H1 (cell line): Measurements from ENCODE around the gene LBH. TPM values are rescaled to one million over a fixed set of nuclear protein-coding genes. Genes with fewer than 3 reads are reported as not detected.

Source experiments
- CTCF ChIA-PET: fragments of 300-600 bp; sonication (Branson Sonifier 250); formaldehyde crosslinking; loops from one replicate; lab custom pipeline; 2021; ENCODE audit not compliant: partially characterized antibody; lab: Charles Lee
- POLR2A ChIA-PET: fragments of 300-600 bp; sonication (Branson Sonifier 250); formaldehyde crosslinking; loops from one replicate; lab custom pipeline; 2021; ENCODE audit warnings: inconsistent platforms; ENCODE audit not compliant: partially characterized antibody; lab: Charles Lee
- DNase-seq, 2 experiments: peaks; one replicate each; pipeline versions ENCODE4 v3.0.0 to v3.0.0-alpha.2; 2010 to 2022; ENCODE audit warnings: low spot score in 2 of 2, low read depth in 1 of 2, mixed read lengths in 1 of 2
- FAIRE-seq: peaks from 2 replicates; lab custom pipeline; 2011; peaks lifted over from hg19 to GRCh38; lab: Jason Lieb, UNC
- H2AFZ ChIP-seq: 2 replicates; pipeline ENCODE4 v1.8.1; 2012; ENCODE audit warnings: low read length, inconsistent platforms
- H2AK5ac ChIP-seq: 2 replicates; pipeline ENCODE4 v1.6.1; 2013; ENCODE audit warnings: low read depth, low read length
- H2BK120ac ChIP-seq: replicated peaks from 2 replicates; pipeline ENCODE3; 2013; ENCODE audit warnings: low read depth, low read length, inconsistent platforms
- H2BK12ac ChIP-seq: 2 replicates; pipeline ENCODE4 v1.6.1; 2013; ENCODE audit warnings: low read depth, low read length
- H2BK15ac ChIP-seq: 2 replicates; pipeline ENCODE4 v1.6.1; 2013; ENCODE audit warnings: low read length
- H2BK20ac ChIP-seq: 2 replicates; pipeline ENCODE4 v1.6.1; 2013; ENCODE audit warnings: low read length
- H2BK5ac ChIP-seq: 2 replicates; pipeline ENCODE4 v1.6.1; 2013; ENCODE audit warnings: low read depth, low read length
- H3K14ac ChIP-seq: 2 replicates; pipeline ENCODE4 v1.6.1; 2013; ENCODE audit warnings: inconsistent platforms; ENCODE audit not compliant: insufficient read length
- H3K18ac ChIP-seq: 2 replicates; pipeline ENCODE4 v1.6.1; 2013; ENCODE audit warnings: low read length; ENCODE audit errors: extremely low read depth
- H3K23ac ChIP-seq: 2 replicates; pipeline ENCODE4 v1.6.1; 2013; ENCODE audit warnings: inconsistent platforms; ENCODE audit not compliant: insufficient read length
- H3K23me2 ChIP-seq: 2 replicates; pipeline ENCODE4 v1.6.1; 2013; ENCODE audit warnings: low read depth, low read length
- H3K27ac ChIP-seq: 2 replicates; pipeline ENCODE4 v1.6.1; 2011; ENCODE audit warnings: low read depth, low read length, inconsistent platforms
- H3K27me3 ChIP-seq, 4 experiments: replicated peaks in 1 of 4; 1 replicate in 1 of 4; 2 replicates in 3 of 4; pipeline versions ENCODE4 v1.6.1 to v1.8.1; 2011 to 2013; ENCODE audit warnings: low read length in 3 of 4, mild to moderate bottlenecking in 3 of 4, inconsistent platforms in 2 of 4, mixed read lengths in 2 of 4, moderate library complexity in 1 of 4; ENCODE audit not compliant: control insufficient read depth in 3 of 4, insufficient read depth in 3 of 4; ENCODE audit errors: extremely low read depth in 1 of 4
- H3K36me3 ChIP-seq, 4 experiments: 2 replicates each; pipeline versions ENCODE4 v1.6.1 to v1.8.1; 2011 to 2013; ENCODE audit warnings: mild to moderate bottlenecking in 4 of 4, low read length in 3 of 4, moderate library complexity in 2 of 4, control low read depth in 1 of 4, inconsistent platforms in 1 of 4; ENCODE audit not compliant: insufficient read depth in 4 of 4, control insufficient read depth in 2 of 4
- H3K4ac ChIP-seq: replicated peaks from 2 replicates; pipeline ENCODE3; 2013; ENCODE audit warnings: low read length, low read depth, mixed read lengths, inconsistent platforms; ENCODE audit not compliant: insufficient read length
- H3K4me1 ChIP-seq, 4 experiments: replicated peaks in 1 of 4; 1 replicate in 1 of 4; 2 replicates in 3 of 4; pipeline versions ENCODE4 v1.6.1 to v1.8.1; 2011 to 2013; ENCODE audit warnings: low read length in 3 of 4, inconsistent platforms in 2 of 4, mixed read lengths in 1 of 4; ENCODE audit not compliant: insufficient read depth in 4 of 4, control insufficient read depth in 3 of 4
- H3K4me2 ChIP-seq, 2 experiments: 2 replicates each; pipeline versions ENCODE4 v1.6.1 to v1.8.1; 2011 to 2013; ENCODE audit warnings: low read depth in 2 of 2, low read length in 2 of 2, control low read depth in 1 of 2, inconsistent platforms in 1 of 2, mild to moderate bottlenecking in 1 of 2; ENCODE audit not compliant: insufficient read depth in 1 of 2
- H3K4me3 ChIP-seq, 4 experiments: fragments of 200-600, 300-600 bp in 1 of 4; sonication (generic), shearing (Covaris generic), sonication (Bioruptor Twin) in 1 of 4; 2 replicates each; pipeline versions ENCODE4 v1.5.1 to v1.8.1; 2011 to 2016; ENCODE audit warnings: low read length in 4 of 4, low read depth in 3 of 4, control low read depth in 2 of 4, inconsistent platforms in 2 of 4, mild to moderate bottlenecking in 2 of 4, mixed read lengths in 1 of 4, moderate library complexity in 1 of 4; ENCODE audit not compliant: insufficient read depth in 2 of 4; ENCODE audit errors: extremely low read depth in 1 of 4
- H3K56ac ChIP-seq: replicated peaks from 2 replicates; pipeline ENCODE3; 2013; ENCODE audit warnings: low read depth, mild to moderate bottlenecking, mixed read lengths, low read length, inconsistent platforms; ENCODE audit not compliant: insufficient read length
- H3K79me1 ChIP-seq: 2 replicates; pipeline ENCODE4 v1.6.1; 2013; ENCODE audit warnings: low read depth, low read length, control low read depth
- H3K79me2 ChIP-seq, 2 experiments: 2 replicates each; pipeline versions ENCODE4 v1.6.1 to v1.8.1; 2012 to 2013; ENCODE audit warnings: low read length in 2 of 2, mild to moderate bottlenecking in 2 of 2, inconsistent platforms in 1 of 2; ENCODE audit not compliant: insufficient read depth in 2 of 2, control insufficient read depth in 1 of 2
- H3K9ac ChIP-seq, 4 experiments: replicated peaks in 1 of 4; 1 replicate in 1 of 4; 2 replicates in 3 of 4; pipeline versions ENCODE4 v1.6.1 to v1.8.1; 2011 to 2013; ENCODE audit warnings: low read depth in 3 of 4, low read length in 3 of 4, control low read depth in 2 of 4, mild to moderate bottlenecking in 2 of 4, moderate library complexity in 2 of 4, inconsistent platforms in 1 of 4; ENCODE audit errors: extremely low read depth in 1 of 4
- H3K9me3 ChIP-seq, 2 experiments: 2 replicates each; pipeline versions ENCODE4 v1.6.1 to v1.8.1; 2012 to 2013; ENCODE audit warnings: mild to moderate bottlenecking in 2 of 2, moderate library complexity in 2 of 2, control low read depth in 1 of 2, inconsistent platforms in 1 of 2, low read depth in 1 of 2, low read length in 1 of 2, mixed read lengths in 1 of 2; ENCODE audit not compliant: insufficient read depth in 2 of 2
- H4K20me1 ChIP-seq, 2 experiments: replicated peaks in 1 of 2; 2 replicates each; pipeline versions ENCODE3 to v1.8.1; 2011 to 2013; ENCODE audit warnings: inconsistent platforms in 2 of 2, low read length in 2 of 2, mild to moderate bottlenecking in 1 of 2; ENCODE audit not compliant: insufficient read depth in 2 of 2, control insufficient read depth in 1 of 2
- H4K5ac ChIP-seq: 2 replicates; pipeline ENCODE4 v1.6.1; 2013; ENCODE audit warnings: low read length, low read depth, mixed read lengths, inconsistent platforms; ENCODE audit not compliant: insufficient read length
- H4K8ac ChIP-seq: 2 replicates; pipeline ENCODE4 v1.8.0; 2013; ENCODE audit warnings: mild to moderate bottlenecking, moderate library complexity, low read length, inconsistent platforms; ENCODE audit not compliant: insufficient read depth; ENCODE audit errors: extremely low read depth
- H4K91ac ChIP-seq: replicated peaks from 2 replicates; pipeline ENCODE3; 2013; ENCODE audit warnings: low read length, mixed read lengths, inconsistent platforms; ENCODE audit not compliant: insufficient read length
- ZNF274 ChIP-seq: IDR thresholded peaks from 2 replicates; pipeline ENCODE4 v1.7.0; 2012; ENCODE audit warnings: low read length, borderline replicate concordance; ENCODE audit errors: extremely low read depth
- WGBS, 2 experiments: shearing (Covaris generic) in 1 of 2; methylation state at CpG; one replicate each; pipeline versions ENCODE4 v1.1.6 to v1.1.7; 2013 to 2015; ENCODE audit warnings: low lambda C conversion rate in 2 of 2, mixed read lengths in 2 of 2, inconsistent platforms in 1 of 2, low coverage in 1 of 2, missing lambda C conversion rate in 1 of 2; ENCODE audit not compliant: insufficient replicate concordance in 2 of 2, insufficient coverage in 1 of 2, insufficient read length in 1 of 2; ENCODE audit errors: extremely low coverage in 1 of 2, missing lambda C conversion rate in 1 of 2; 5-methylcytosine and 5-hydroxymethylcytosine counted together
- polyA plus RNA-seq, 7 experiments: library from polyadenylated mRNA; depleted of rRNA in 3 of 7; stranded (reverse) in 5 of 7; unstranded in 2 of 7; fragments of >200 nt in 5 of 7; fragments of 200-250 nt in 2 of 7; gene quantifications; 1 replicate in 5 of 7; 2 replicates in 1 of 7; 4 replicates in 1 of 7; pipeline versions ENCODE4 v1.2.1 to v1.2.3, GENCODE V29; 2011 to 2013; ENCODE audit warnings: missing spikeins in 2 of 7, mixed read lengths in 2 of 7
- total RNA-seq: library from RNA; stranded (reverse); fragmentation: NEBNext Ultra II Directional; extraction: Animal tissue kit (Norgen Biotek cat#: 25700); gene quantifications from 2 replicates; pipeline ENCODE4 v1.2.1, GENCODE V29; 2021

The LBH gene
- total and polyA plus RNA-seq, 2 of the 8 experiments (the other 6 are each of a cell fraction or from before 2014, with no cell fraction given): 25.7 to 34.5 TPM

DNA sequence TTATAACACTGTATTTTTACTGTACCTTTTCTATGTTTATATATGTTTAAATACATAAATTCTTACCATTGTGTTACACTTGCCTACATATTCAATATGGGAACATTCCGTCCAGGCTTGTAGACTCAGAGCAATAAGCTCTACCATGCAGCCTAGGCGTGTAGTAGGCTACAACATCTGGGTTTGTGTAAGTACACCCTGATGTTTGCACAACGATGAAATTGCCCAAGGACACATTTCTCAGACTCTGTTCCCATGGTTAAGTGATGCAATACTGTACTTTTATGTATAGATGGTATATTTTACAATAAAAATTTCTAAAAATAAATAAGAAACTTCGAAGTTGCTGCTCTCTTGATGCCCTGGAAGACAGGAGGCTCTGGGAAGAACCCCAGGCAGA lies 46.2 kb upstream of the LBH start:
- no peak for FAIRE-seq
- no peak for TF ChIP-seq ZNF274

More for the DNA sequence above, 46.2 kb upstream of the LBH start:
- H2BK15ac ChIP-seq: no peak overlapping the region
- no peak overlapping the region for H3K27ac ChIP-seq
- H3K27me3 ChIP-seq: no peaks in the 10 kb centered on the region
- H4K91ac ChIP-seq: no peak overlapping the region
- no peak overlapping the region for H3K56ac ChIP-seq
- 86% methylated on average over 4 of the region's 4 CpGs; no CpG with 5 or more reads in 1 of the 2 experiments for WGBS, 2 experiments
- H3K79me2 ChIP-seq: no peaks in the 10 kb centered on the region
- no peaks in the 10 kb centered on the region for H3K36me3 ChIP-seq
- H3K9ac ChIP-seq: no peak overlapping the region
- H3K14ac ChIP-seq: no peak overlapping the region
- no peaks in the 10 kb centered on the region for H4K20me1 ChIP-seq
- H2AK5ac ChIP-seq: no peak overlapping the region
- H3K4me2 ChIP-seq: no peak overlapping the region
- H4K5ac ChIP-seq: no peak overlapping the region
- H3K23ac ChIP-seq: no peak overlapping the region
- no peaks in the 10 kb centered on the region for H3K79me1 ChIP-seq
- H3K4me3 ChIP-seq: no peak overlapping the region
- no peak overlapping the region for H3K18ac ChIP-seq
- H3K9me3 ChIP-seq: no peaks in the 10 kb centered on the region
- no peak overlapping the region for H2BK120ac ChIP-seq
- no peak for DNase-seq
- H2BK20ac ChIP-seq: no peak overlapping the region
- ChIA-PET CTCF (interaction anchor here (1.3 to 1.9 kb wide), 2 partner anchors 20 to 23 kb away, joined by 4 to 6 read pairs; no protein-coding TSS in a partner anchor), POLR2A (no interaction called here)
- H3K4me1 ChIP-seq: no peaks in the 10 kb centered on the region
- no peak overlapping the region for H4K8ac ChIP-seq
- H3K4ac ChIP-seq: no peak overlapping the region
- no peaks in the 10 kb centered on the region for H3K23me2 ChIP-seq
- no peak overlapping the region for H2BK12ac ChIP-seq
- H2AFZ ChIP-seq: no peak overlapping the region
- H2BK5ac ChIP-seq: no peak overlapping the region
